Measurements from ENCODE around the gene OR52I1. TPM values are rescaled to one million over a fixed set of nuclear protein-coding genes. Genes with fewer than 3 reads are reported as not detected.

The OR52I1 gene
- total RNA-seq, 2 donors from 2014 or later = 0.13 TPM; not detected in 1

GRCh38 chr11:4641501-4641900 lies 47.7 kb downstream of the OR52I1 start:
- peaks cover 33% of the 10 kb centered on the region for H3K27me3 Mint-ChIP-seq
- no peak for ATAC-seq (replicated peaks)
- H3K9me3 Mint-ChIP-seq = no peaks in the 10 kb centered on the region
- H3K4me3 Mint-ChIP-seq = no peak overlapping the region
- H3K27ac Mint-ChIP-seq = no peak overlapping the region
- H3K4me1 Mint-ChIP-seq = no peaks in the 10 kb centered on the region
- H3K36me3 Mint-ChIP-seq (ENCODE audit: low read depth) = no peaks in the 10 kb centered on the region

GRCh38 chr11:4642043-4642442 lies 48.2 kb downstream of the OR52I1 start:
- ATAC-seq (replicated peaks) = no peak
- no peak overlapping the region for H3K27ac Mint-ChIP-seq
- H3K4me3 Mint-ChIP-seq = no peak overlapping the region
- H3K4me1 Mint-ChIP-seq = no peaks in the 10 kb centered on the region
- peaks cover 33% of the 10 kb centered on the region for H3K27me3 Mint-ChIP-seq
- H3K9me3 Mint-ChIP-seq = no peaks in the 10 kb centered on the region
- H3K36me3 Mint-ChIP-seq (ENCODE audit: low read depth) = no peaks in the 10 kb centered on the region

GRCh38 chr11:4643076-4643475 lies 49.2 kb downstream of the OR52I1 start:
- Mint-ChIP-seq H3K27me3 (peaks cover 33% of the 10 kb centered on the region), H3K27ac (no peak overlapping the region), H3K4me1 (no peaks in the 10 kb centered on the region), H3K9me3 (no peaks in the 10 kb centered on the region), H3K4me3 (no peak overlapping the region), H3K36me3 (ENCODE audit: low read depth) (no peaks in the 10 kb centered on the region)
- ATAC-seq (replicated peaks) = no peak

DNA sequence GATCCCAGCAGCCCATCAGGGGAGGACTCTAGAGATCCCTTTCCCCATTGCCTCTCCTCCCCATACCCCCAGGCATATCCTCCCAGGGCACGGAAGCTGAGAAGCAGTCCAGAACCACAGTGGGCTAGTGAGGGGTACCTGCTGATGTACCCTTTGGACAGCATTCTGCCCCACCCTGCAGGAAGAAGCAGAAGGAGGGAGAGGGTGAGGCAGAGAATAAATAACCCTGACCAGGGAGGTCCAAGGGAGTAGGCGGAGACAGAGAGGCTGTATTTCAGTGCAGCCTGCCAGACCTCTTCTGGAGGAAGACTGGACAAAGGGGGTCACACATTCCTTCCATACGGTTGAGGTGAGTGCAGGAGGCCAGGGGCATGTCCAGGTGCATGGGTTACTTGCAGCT lies 49.8 kb downstream of the OR52I1 start, which contains the start of gene OR51E1:
OR51E1 (plus strand) TSS at position 301 of the 400 bp plus-strand sequence. CDS start 8,545 bp downstream, outside the sequence.
- H3K27ac Mint-ChIP-seq = no peak within 1 kb of the TSS
- no peaks in the 10 kb centered on the region for H3K9me3 Mint-ChIP-seq
- peaks cover 33% of the 10 kb centered on the region for H3K27me3 Mint-ChIP-seq
- H3K4me1 Mint-ChIP-seq = no peaks in the 10 kb centered on the region
- H3K4me3 Mint-ChIP-seq = no peak within 1 kb of the TSS
- H3K36me3 Mint-ChIP-seq (ENCODE audit: low read depth) = no peaks in the 10 kb centered on the region
- ATAC-seq (replicated peaks) = no peak

DNA sequence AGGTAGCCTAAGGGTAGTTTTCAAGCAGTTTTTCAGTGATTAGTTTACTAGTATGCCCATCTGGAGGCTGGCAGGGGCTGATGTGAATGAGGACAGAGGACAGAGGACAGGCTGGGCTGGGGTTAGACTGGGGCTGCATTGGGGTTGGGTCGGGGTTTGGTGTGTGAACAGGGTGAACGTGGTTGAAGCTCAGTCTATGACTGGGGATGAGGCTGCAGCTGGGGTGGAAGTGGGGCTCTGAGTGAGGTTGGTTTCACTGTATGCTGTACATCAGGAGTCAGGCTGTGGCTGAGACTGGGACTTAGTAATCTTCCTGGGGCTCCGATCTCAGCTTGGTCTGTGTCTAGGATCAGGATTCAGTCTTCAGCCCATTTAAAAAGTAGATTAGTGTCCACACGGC lies 50.4 kb downstream of the OR52I1 start:
- ATAC-seq (replicated peaks) = no peak
- Mint-ChIP-seq H3K36me3 (ENCODE audit: low read depth) (no peaks in the 10 kb centered on the region), H3K27me3 (peaks cover 35% of the 10 kb centered on the region), H3K27ac (no peak overlapping the region), H3K9me3 (no peaks in the 10 kb centered on the region), H3K4me3 (no peak overlapping the region), H3K4me1 (no peaks in the 10 kb centered on the region)

Other genes starting within 250 kb of the OR52I1 start
- gene OR52B4, start 225.7 kb upstream of the OR52I1 start, total RNA-seq = not detected
- 10 to 100 TPM; 26.5 to 36.0 TPM for gene TRIM21, start 200.3 kb upstream of the OR52I1 start, total RNA-seq
- not detected for gene OR52K2, start 144.7 kb upstream of the OR52I1 start, total RNA-seq
- gene OR52K1, start 111.4 kb upstream of the OR52I1 start, total RNA-seq = under 1 TPM in 1 of 2 donors, not detected in 1; 0.05 TPM
- not detected for gene OR52M1, start 48.8 kb upstream of the OR52I1 start, total RNA-seq
- gene OR52I2, start 12.3 kb upstream of the OR52I1 start, total RNA-seq = not detected
- 1 to 10 TPM; 5.3 to 7.9 TPM for gene TRIM68, start 14.2 kb downstream of the OR52I1 start, total RNA-seq
- not detected for gene OR51D1, start 43.4 kb downstream of the OR52I1 start, total RNA-seq
- gene OR51E1, start 49.9 kb downstream of the OR52I1 start, total RNA-seq = not detected
- not detected for gene OR51E2, start 103.8 kb downstream of the OR52I1 start, total RNA-seq
- gene MMP26, start 110.7 kb downstream of the OR52I1 start, total RNA-seq = not detected
- gene OR51F1, start 175.9 kb downstream of the OR52I1 start, total RNA-seq = not detected
- gene OR52R1, start 210.3 kb downstream of the OR52I1 start, total RNA-seq = not detected
- gene OR51F2, start 227.3 kb downstream of the OR52I1 start, total RNA-seq = not detected

Measured in activated T-helper 17 cell treated with anti-CD3 and anti-CD28 coated beads, Interleukin-2, amount 50 U/mL, for 72 hours (primary cell).